ENCODE data around the gene BAMBI.
A peak's percentile ranks its signal among the peaks of the same experiment; 100 is the strongest.

Gene BAMBI

GRCh38 chr10:28676326-28676967 lies 874 bp upstream of the BAMBI start:
- peaks cover 6 to 14% of the 10 kb centered on the region in 2 donors for H3K27me3 ChIP-seq (ENCODE audit: control insufficient read depth in 1 of 2, insufficient read depth in 2 of 2, low read length in 2 of 2)
- H3K36me3 ChIP-seq (ENCODE audit: control insufficient read depth in 2 of 2, insufficient read depth in 2 of 2, low read length in 2 of 2): no peaks in the 10 kb centered on the region
- H3K4me1 ChIP-seq (ENCODE audit: control insufficient read depth, insufficient read depth, low read length): peaks cover 26% of the 10 kb centered on the region
- peak overlapping the region; percentile 59 to 72 for H3K4me3 ChIP-seq (ENCODE audit: low read length in 2 of 2)
- no peaks in the 10 kb centered on the region for H3K9me3 ChIP-seq (ENCODE audit: control insufficient read depth in 2 of 2, low read length in 2 of 2)
- no peak overlapping the region for H3K27ac ChIP-seq (ENCODE audit: low read length)
- H3K9ac ChIP-seq (ENCODE audit: low read length in 2 of 2): peak overlapping the region in 1 of 2 donors; percentile 23

GRCh38 chr10:28677888-28678686 lies 766 bp downstream of the BAMBI start:
- no peaks in the 10 kb centered on the region for H3K9me3 ChIP-seq (ENCODE audit: control insufficient read depth in 2 of 2, low read length in 2 of 2)
- peak overlapping the region; percentile 26 to 79 for H3K4me3 ChIP-seq (ENCODE audit: low read length in 2 of 2)
- peaks cover 26% of the 10 kb centered on the region for H3K4me1 ChIP-seq (ENCODE audit: control insufficient read depth, insufficient read depth, low read length)
- peaks cover 6 to 12% of the 10 kb centered on the region in 2 donors for H3K27me3 ChIP-seq (ENCODE audit: control insufficient read depth in 1 of 2, insufficient read depth in 2 of 2, low read length in 2 of 2)
- H3K36me3 ChIP-seq (ENCODE audit: control insufficient read depth in 2 of 2, insufficient read depth in 2 of 2, low read length in 2 of 2): no peaks in the 10 kb centered on the region
- H3K9ac ChIP-seq (ENCODE audit: low read length in 2 of 2): peak overlapping the region in 1 of 2 donors; percentile 54
- H3K27ac ChIP-seq (ENCODE audit: low read length): no peak overlapping the region

- H3K4me3 ChIP-seq (ENCODE audit: low read length in 2 of 2): peak overlapping the region; percentile 26 to 79
- H3K9me3 ChIP-seq (ENCODE audit: control insufficient read depth in 2 of 2, low read length in 2 of 2): no peaks in the 10 kb centered on the region
- H3K27ac ChIP-seq (ENCODE audit: low read length): no peak overlapping the region
- H3K4me1 ChIP-seq (ENCODE audit: control insufficient read depth, insufficient read depth, low read length): peaks cover 26% of the 10 kb centered on the region
- H3K9ac ChIP-seq (ENCODE audit: low read length in 2 of 2): no peak overlapping the region
- H3K27me3 ChIP-seq (ENCODE audit: control insufficient read depth in 1 of 2, insufficient read depth in 2 of 2, low read length in 2 of 2): peaks cover 4 to 8% of the 10 kb centered on the region in 2 donors
- H3K36me3 ChIP-seq (ENCODE audit: control insufficient read depth in 2 of 2, insufficient read depth in 2 of 2, low read length in 2 of 2): no peaks in the 10 kb centered on the region
Measured at GRCh38 chr10:28678687-28679457, 1.6 kb downstream of the BAMBI start.

GRCh38 chr10:28679581-28680357 lies 2.4 kb downstream of the BAMBI start:
- H3K9me3 ChIP-seq (ENCODE audit: control insufficient read depth in 2 of 2, low read length in 2 of 2): no peaks in the 10 kb centered on the region
- H3K27ac ChIP-seq (ENCODE audit: low read length): no peak overlapping the region
- no peaks in the 10 kb centered on the region for H3K36me3 ChIP-seq (ENCODE audit: control insufficient read depth in 2 of 2, insufficient read depth in 2 of 2, low read length in 2 of 2)
- peak overlapping the region in 1 of 2 donors; percentile 79 for H3K4me3 ChIP-seq (ENCODE audit: low read length in 2 of 2)
- no peak overlapping the region for H3K9ac ChIP-seq (ENCODE audit: low read length in 2 of 2)
- peaks cover 4 to 8% of the 10 kb centered on the region in 2 donors for H3K27me3 ChIP-seq (ENCODE audit: control insufficient read depth in 1 of 2, insufficient read depth in 2 of 2, low read length in 2 of 2)
- H3K4me1 ChIP-seq (ENCODE audit: control insufficient read depth, insufficient read depth, low read length): peaks cover 26% of the 10 kb centered on the region

- H3K27me3 ChIP-seq (ENCODE audit: control insufficient read depth in 1 of 2, insufficient read depth in 2 of 2, low read length in 2 of 2): peaks cover 4 to 8% of the 10 kb centered on the region in 2 donors
- no peaks in the 10 kb centered on the region for H3K9me3 ChIP-seq (ENCODE audit: control insufficient read depth in 2 of 2, low read length in 2 of 2)
- no peak overlapping the region for H3K27ac ChIP-seq (ENCODE audit: low read length)
- H3K4me3 ChIP-seq (ENCODE audit: low read length in 2 of 2): no peak overlapping the region
- H3K4me1 ChIP-seq (ENCODE audit: control insufficient read depth, insufficient read depth, low read length): peaks cover 26% of the 10 kb centered on the region
- no peak overlapping the region for H3K9ac ChIP-seq (ENCODE audit: low read length in 2 of 2)
- no peaks in the 10 kb centered on the region for H3K36me3 ChIP-seq (ENCODE audit: control insufficient read depth in 2 of 2, insufficient read depth in 2 of 2, low read length in 2 of 2)
Measured at GRCh38 chr10:28680358-28680752, 3.0 kb downstream of the BAMBI start.

GRCh38 chr10:28681291-28681763 lies 4.0 kb downstream of the BAMBI start:
- H3K27me3 ChIP-seq (ENCODE audit: control insufficient read depth in 1 of 2, insufficient read depth in 2 of 2, low read length in 2 of 2): peaks cover 4 to 5% of the 10 kb centered on the region in 2 donors
- no peaks in the 10 kb centered on the region for H3K36me3 ChIP-seq (ENCODE audit: control insufficient read depth in 2 of 2, insufficient read depth in 2 of 2, low read length in 2 of 2)
- H3K4me1 ChIP-seq (ENCODE audit: control insufficient read depth, insufficient read depth, low read length): peaks cover 26% of the 10 kb centered on the region
- H3K4me3 ChIP-seq (ENCODE audit: low read length in 2 of 2): no peak overlapping the region
- no peaks in the 10 kb centered on the region for H3K9me3 ChIP-seq (ENCODE audit: control insufficient read depth in 2 of 2, low read length in 2 of 2)
- no peak overlapping the region for H3K9ac ChIP-seq (ENCODE audit: low read length in 2 of 2)
- no peak overlapping the region for H3K27ac ChIP-seq (ENCODE audit: low read length)

GRCh38 chr10:28681928-28682750 lies 4.8 kb downstream of the BAMBI start:
- Histone ChIP-seq H3K9me3 (ENCODE audit: control insufficient read depth in 2 of 2, low read length in 2 of 2) (no peaks in the 10 kb centered on the region), H3K27me3 (ENCODE audit: control insufficient read depth in 1 of 2, insufficient read depth in 2 of 2, low read length in 2 of 2) (peaks cover 0 to 4% of the 10 kb centered on the region in 2 donors), H3K4me3 (ENCODE audit: low read length in 2 of 2) (no peak overlapping the region), H3K27ac (ENCODE audit: low read length) (no peak overlapping the region), H3K36me3 (ENCODE audit: control insufficient read depth in 2 of 2, insufficient read depth in 2 of 2, low read length in 2 of 2) (no peaks in the 10 kb centered on the region), H3K9ac (ENCODE audit: low read length in 2 of 2) (no peak overlapping the region), H3K4me1 (ENCODE audit: control insufficient read depth, insufficient read depth, low read length) (peaks cover 19% of the 10 kb centered on the region)

GRCh38 chr10:28684157-28684985 lies 7.0 kb downstream of the BAMBI start:
- H3K9me3 ChIP-seq (ENCODE audit: control insufficient read depth in 2 of 2, low read length in 2 of 2): no peaks in the 10 kb centered on the region
- no peak overlapping the region for H3K4me3 ChIP-seq (ENCODE audit: low read length in 2 of 2)
- peaks cover 0 to 4% of the 10 kb centered on the region in 2 donors for H3K27me3 ChIP-seq (ENCODE audit: control insufficient read depth in 1 of 2, insufficient read depth in 2 of 2, low read length in 2 of 2)
- H3K27ac ChIP-seq (ENCODE audit: low read length): no peak overlapping the region
- H3K36me3 ChIP-seq (ENCODE audit: control insufficient read depth in 2 of 2, insufficient read depth in 2 of 2, low read length in 2 of 2): no peaks in the 10 kb centered on the region
- no peaks in the 10 kb centered on the region for H3K4me1 ChIP-seq (ENCODE audit: control insufficient read depth, insufficient read depth, low read length)
- H3K9ac ChIP-seq (ENCODE audit: low read length in 2 of 2): no peak overlapping the region

- Histone ChIP-seq H3K36me3 (ENCODE audit: control insufficient read depth in 2 of 2, insufficient read depth in 2 of 2, low read length in 2 of 2) (no peaks in the 10 kb centered on the region), H3K27ac (ENCODE audit: low read length) (no peak overlapping the region), H3K9me3 (ENCODE audit: control insufficient read depth in 2 of 2, low read length in 2 of 2) (no peaks in the 10 kb centered on the region), H3K4me1 (ENCODE audit: control insufficient read depth, insufficient read depth, low read length) (no peaks in the 10 kb centered on the region), H3K27me3 (ENCODE audit: control insufficient read depth in 1 of 2, insufficient read depth in 2 of 2, low read length in 2 of 2) (peaks cover 0 to 2% of the 10 kb centered on the region in 2 donors), H3K4me3 (ENCODE audit: low read length in 2 of 2) (no peak overlapping the region), H3K9ac (ENCODE audit: low read length in 2 of 2) (no peak overlapping the region)
Measured at GRCh38 chr10:28684986-28685580, 7.8 kb downstream of the BAMBI start.

All from stomach smooth muscle (tissue), 2 donors.